HEK293 (cell line): Measurements from ENCODE around the gene NAV3.

ENCODE experiments used
- CTCF ChIA-PET: fragments of 350-600 bp; formaldehyde crosslinking; extraction: SDS; loops from one replicate; lab custom pipeline; 2021; ENCODE audit warnings: antibody characterized with exemption; lab: Yijun Ruan, JAX
- POLR2A ChIA-PET: fragments of 300-600 bp; formaldehyde crosslinking; extraction: SDS; loops from one replicate; lab custom pipeline; 2020; ENCODE audit warnings: antibody characterized with exemption, inconsistent platforms; lab: Yijun Ruan, JAX
- H3K27ac ChIP-seq: fragments of 200-500 bp; sonication (Bioruptor generic); 2 replicates; pipeline ENCODE4 v1.5.1; 2014; ENCODE audit warnings: low read depth, low read length, control low read depth, inconsistent platforms; ENCODE audit errors: extremely low read depth
- H3K36me3 ChIP-seq, 2 experiments: fragments of 200-500 bp in 1 of 2; sonication (Bioruptor generic) in 1 of 2; 1 replicate in 1 of 2; 2 replicates in 1 of 2; pipeline ENCODE4 v1.5.1; 2014 to 2017; ENCODE audit warnings: inconsistent platforms in 2 of 2, low read length in 2 of 2; ENCODE audit not compliant: control insufficient read depth in 2 of 2, insufficient read depth in 1 of 2
- H3K4me1 ChIP-seq: fragments of 200-500 bp; sonication (Bioruptor generic); 2 replicates; pipeline ENCODE4 v1.5.1; 2014; ENCODE audit warnings: mild to moderate bottlenecking, low read length, inconsistent platforms; ENCODE audit not compliant: control insufficient read depth, insufficient read depth
- H3K4me3 ChIP-seq: 2 replicates; pipeline ENCODE4 v1.5.1; 2011; ENCODE audit warnings: low read depth, mild to moderate bottlenecking, control low read depth, low read length, moderate library complexity
- H3K9me3 ChIP-seq: fragments of 200-500 bp; sonication (Bioruptor generic); 2 replicates; pipeline ENCODE4 v1.5.1; 2014; ENCODE audit warnings: low read depth, low read length, inconsistent platforms; ENCODE audit not compliant: control insufficient read depth, insufficient read depth
- IKZF3 ChIP-seq: fragments of 450-650 bp; IDR thresholded peaks from 2 replicates; pipeline ENCODE4 v1.5.0; 2018; ENCODE audit warnings: missing biosample characterization, mild to moderate bottlenecking, missing genetic modification characterization, moderate library complexity
- OVOL3 ChIP-seq: fragments of 450-650 bp; formaldehyde crosslinking; IDR thresholded peaks from 2 replicates; pipeline ENCODE4 v1.5.1; 2016; ENCODE audit warnings: missing biosample characterization, missing genetic modification characterization
- REPIN1 ChIP-seq: fragments of 450-650 bp; formaldehyde crosslinking; IDR thresholded peaks from 2 replicates; pipeline ENCODE4 v1.5.1; 2017; ENCODE audit warnings: missing biosample characterization, missing genetic modification characterization, low read depth
- ZBTB48 ChIP-seq: fragments of 450-650 bp; formaldehyde crosslinking; IDR thresholded peaks from 2 replicates; pipeline ENCODE4 v1.5.1; 2016; ENCODE audit warnings: missing biosample characterization, missing genetic modification characterization
- ZFP69B ChIP-seq: fragments of 450-650 bp; formaldehyde crosslinking; IDR thresholded peaks from 2 replicates; pipeline ENCODE4 v1.5.1; 2016; ENCODE audit warnings: missing biosample characterization, missing genetic modification characterization
- ZNF146 ChIP-seq: fragments of 450-650 bp; formaldehyde crosslinking; IDR thresholded peaks from 2 replicates; pipeline ENCODE4 v1.5.1; 2016; ENCODE audit warnings: missing biosample characterization, missing genetic modification characterization
- ZNF174 ChIP-seq: fragments of 450-650 bp; formaldehyde crosslinking; IDR thresholded peaks from 2 replicates; pipeline ENCODE4 v1.5.0; 2017; ENCODE audit warnings: missing biosample characterization, mild to moderate bottlenecking, missing genetic modification characterization
- ZNF221 ChIP-seq: fragments of 450-650 bp; formaldehyde crosslinking; IDR thresholded peaks from 2 replicates; pipeline ENCODE4 v1.5.1; 2017; ENCODE audit warnings: missing biosample characterization, missing genetic modification characterization, borderline replicate concordance
- ZNF223 ChIP-seq: fragments of 450-650 bp; formaldehyde crosslinking; IDR thresholded peaks from 2 replicates; pipeline ENCODE4 v1.5.1; 2016; ENCODE audit warnings: missing biosample characterization, missing genetic modification characterization
- ZNF48 ChIP-seq: fragments of 450-650 bp; formaldehyde crosslinking; IDR thresholded peaks from 2 replicates; pipeline ENCODE4 v1.5.1; 2016; ENCODE audit warnings: missing biosample characterization, missing genetic modification characterization
- ZNF544 ChIP-seq: fragments of 450-650 bp; formaldehyde crosslinking; IDR thresholded peaks from 2 replicates; pipeline ENCODE4 v1.5.0; 2017; ENCODE audit warnings: missing biosample characterization, missing genetic modification characterization
- ZNF555 ChIP-seq: fragments of 450-650 bp; formaldehyde crosslinking; conservative IDR thresholded peaks from 2 replicates; pipeline ENCODE4 v1.5.1; 2017; ENCODE audit warnings: missing biosample characterization, mild to moderate bottlenecking, missing genetic modification characterization, inconsistent platforms
- ZNF571 ChIP-seq: fragments of 450-650 bp; formaldehyde crosslinking; IDR thresholded peaks from 2 replicates; pipeline ENCODE4 v1.5.0; 2017; ENCODE audit warnings: missing biosample characterization, missing genetic modification characterization
- ZNF660 ChIP-seq: fragments of 450-650 bp; IDR thresholded peaks from 2 replicates; pipeline ENCODE4 v1.5.1; 2018; ENCODE audit warnings: missing biosample characterization, mild to moderate bottlenecking, missing genetic modification characterization
- ZNF677 ChIP-seq: fragments of 450-650 bp; IDR thresholded peaks from 2 replicates; pipeline ENCODE4 v1.5.0; 2018; ENCODE audit warnings: missing biosample characterization, mild to moderate bottlenecking, missing genetic modification characterization, moderate library complexity
- TF ChIP-seq, protein P1 (sequence below): fragments of 450-650 bp; formaldehyde crosslinking; IDR thresholded peaks from 2 replicates; pipeline ENCODE4 v1.5.1; 2016; ENCODE audit warnings: missing biosample characterization, missing genetic modification characterization
- TF ChIP-seq, protein P2 (sequence below): fragments of 450-650 bp; formaldehyde crosslinking; IDR thresholded peaks from 2 replicates; pipeline ENCODE4 v1.5.1; 2016; ENCODE audit warnings: missing biosample characterization, missing genetic modification characterization
- TF ChIP-seq, protein P3 (sequence below): fragments of 450-650 bp; formaldehyde crosslinking; IDR thresholded peaks from 2 replicates; pipeline ENCODE4 v1.5.1; 2016; ENCODE audit warnings: missing biosample characterization, missing genetic modification characterization
- TF ChIP-seq, protein P4 (sequence below): fragments of 450-650 bp; IDR thresholded peaks from 2 replicates; pipeline ENCODE4 v1.5.1; 2018; ENCODE audit warnings: missing biosample characterization, missing genetic modification characterization
- TF ChIP-seq, protein P5 (sequence below): fragments of 450-650 bp; formaldehyde crosslinking; IDR thresholded peaks from 2 replicates; pipeline ENCODE4 v1.5.1; 2017; ENCODE audit warnings: missing biosample characterization, missing genetic modification characterization

NAV3 gene

DNA sequence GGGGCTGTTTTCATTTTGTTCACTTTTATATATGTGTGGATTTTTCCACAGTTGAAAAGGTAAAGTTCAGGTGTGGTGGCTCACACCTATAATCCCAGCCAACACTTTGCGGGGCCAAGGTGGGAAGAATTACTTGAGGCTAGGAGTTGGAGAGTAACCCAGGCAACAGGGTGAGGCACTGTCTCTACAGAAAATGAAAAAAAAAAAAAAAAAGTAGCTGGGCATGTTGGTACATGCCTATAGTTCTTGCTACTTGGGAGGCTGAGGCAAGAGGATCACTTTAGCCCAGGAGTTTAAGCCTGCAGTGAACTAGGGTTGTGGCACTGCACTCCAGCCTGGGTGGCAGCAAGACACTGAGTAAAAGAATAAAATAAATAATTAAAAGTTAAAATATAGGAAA is 326.5 kb downstream of the NAV3 start:
- POLR2A ChIA-PET: no interaction called here
- TF ChIP-seq, protein P1, sequence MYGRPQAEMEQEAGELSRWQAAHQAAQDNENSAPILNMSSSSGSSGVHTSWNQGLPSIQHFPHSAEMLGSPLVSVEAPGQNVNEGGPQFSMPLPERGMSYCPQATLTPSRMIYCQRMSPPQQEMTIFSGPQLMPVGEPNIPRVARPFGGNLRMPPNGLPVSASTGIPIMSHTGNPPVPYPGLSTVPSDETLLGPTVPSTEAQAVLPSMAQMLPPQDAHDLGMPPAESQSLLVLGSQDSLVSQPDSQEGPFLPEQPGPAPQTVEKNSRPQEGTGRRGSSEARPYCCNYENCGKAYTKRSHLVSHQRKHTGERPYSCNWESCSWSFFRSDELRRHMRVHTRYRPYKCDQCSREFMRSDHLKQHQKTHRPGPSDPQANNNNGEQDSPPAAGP: no peak
- TF ChIP-seq OVOL3 (tag by site-specific recombination): no peak
- TF ChIP-seq, protein P2, sequence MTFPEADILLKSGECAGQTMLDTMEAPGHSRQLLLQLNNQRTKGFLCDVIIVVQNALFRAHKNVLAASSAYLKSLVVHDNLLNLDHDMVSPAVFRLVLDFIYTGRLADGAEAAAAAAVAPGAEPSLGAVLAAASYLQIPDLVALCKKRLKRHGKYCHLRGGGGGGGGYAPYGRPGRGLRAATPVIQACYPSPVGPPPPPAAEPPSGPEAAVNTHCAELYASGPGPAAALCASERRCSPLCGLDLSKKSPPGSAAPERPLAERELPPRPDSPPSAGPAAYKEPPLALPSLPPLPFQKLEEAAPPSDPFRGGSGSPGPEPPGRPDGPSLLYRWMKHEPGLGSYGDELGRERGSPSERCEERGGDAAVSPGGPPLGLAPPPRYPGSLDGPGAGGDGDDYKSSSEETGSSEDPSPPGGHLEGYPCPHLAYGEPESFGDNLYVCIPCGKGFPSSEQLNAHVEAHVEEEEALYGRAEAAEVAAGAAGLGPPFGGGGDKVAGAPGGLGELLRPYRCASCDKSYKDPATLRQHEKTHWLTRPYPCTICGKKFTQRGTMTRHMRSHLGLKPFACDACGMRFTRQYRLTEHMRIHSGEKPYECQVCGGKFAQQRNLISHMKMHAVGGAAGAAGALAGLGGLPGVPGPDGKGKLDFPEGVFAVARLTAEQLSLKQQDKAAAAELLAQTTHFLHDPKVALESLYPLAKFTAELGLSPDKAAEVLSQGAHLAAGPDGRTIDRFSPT (tag by site-specific recombination): no peak
- TF ChIP-seq, protein P3, sequence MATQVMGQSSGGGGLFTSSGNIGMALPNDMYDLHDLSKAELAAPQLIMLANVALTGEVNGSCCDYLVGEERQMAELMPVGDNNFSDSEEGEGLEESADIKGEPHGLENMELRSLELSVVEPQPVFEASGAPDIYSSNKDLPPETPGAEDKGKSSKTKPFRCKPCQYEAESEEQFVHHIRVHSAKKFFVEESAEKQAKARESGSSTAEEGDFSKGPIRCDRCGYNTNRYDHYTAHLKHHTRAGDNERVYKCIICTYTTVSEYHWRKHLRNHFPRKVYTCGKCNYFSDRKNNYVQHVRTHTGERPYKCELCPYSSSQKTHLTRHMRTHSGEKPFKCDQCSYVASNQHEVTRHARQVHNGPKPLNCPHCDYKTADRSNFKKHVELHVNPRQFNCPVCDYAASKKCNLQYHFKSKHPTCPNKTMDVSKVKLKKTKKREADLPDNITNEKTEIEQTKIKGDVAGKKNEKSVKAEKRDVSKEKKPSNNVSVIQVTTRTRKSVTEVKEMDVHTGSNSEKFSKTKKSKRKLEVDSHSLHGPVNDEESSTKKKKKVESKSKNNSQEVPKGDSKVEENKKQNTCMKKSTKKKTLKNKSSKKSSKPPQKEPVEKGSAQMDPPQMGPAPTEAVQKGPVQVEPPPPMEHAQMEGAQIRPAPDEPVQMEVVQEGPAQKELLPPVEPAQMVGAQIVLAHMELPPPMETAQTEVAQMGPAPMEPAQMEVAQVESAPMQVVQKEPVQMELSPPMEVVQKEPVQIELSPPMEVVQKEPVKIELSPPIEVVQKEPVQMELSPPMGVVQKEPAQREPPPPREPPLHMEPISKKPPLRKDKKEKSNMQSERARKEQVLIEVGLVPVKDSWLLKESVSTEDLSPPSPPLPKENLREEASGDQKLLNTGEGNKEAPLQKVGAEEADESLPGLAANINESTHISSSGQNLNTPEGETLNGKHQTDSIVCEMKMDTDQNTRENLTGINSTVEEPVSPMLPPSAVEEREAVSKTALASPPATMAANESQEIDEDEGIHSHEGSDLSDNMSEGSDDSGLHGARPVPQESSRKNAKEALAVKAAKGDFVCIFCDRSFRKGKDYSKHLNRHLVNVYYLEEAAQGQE (tag by site-specific recombination): no peak
- Histone ChIP-seq H3K4me3 (no peak overlapping the region), H3K36me3 (no peaks in the 10 kb centered on the region), H3K27ac (no peak overlapping the region), H3K9me3 (no peaks in the 10 kb centered on the region), H3K4me1 (no peaks in the 10 kb centered on the region)
- CTCF ChIA-PET: interaction anchor here (0.7 kb wide), 2 partner anchors 10 to 30 kb away, joined by 3 to 4 read pairs; no protein-coding TSS in a partner anchor

DNA sequence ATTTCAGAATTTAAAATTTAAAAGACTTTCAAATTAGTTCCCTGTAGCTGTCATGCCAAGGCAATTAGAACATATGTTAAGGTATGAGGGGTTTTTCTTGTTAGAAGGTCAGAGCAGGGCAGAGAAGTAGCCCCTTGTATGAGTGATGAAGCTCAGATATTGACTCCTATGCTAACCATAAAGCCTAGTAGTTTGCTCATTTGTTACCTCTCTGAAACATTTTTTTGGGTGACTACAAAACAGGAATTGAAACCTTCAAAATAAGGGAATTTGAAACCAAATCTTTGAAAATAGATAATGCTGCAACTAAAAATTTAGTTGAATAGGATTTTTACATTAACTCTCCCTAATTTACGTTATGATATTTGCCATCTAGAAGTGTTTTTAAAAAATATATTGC is 333.5 kb downstream of the NAV3 start:
- POLR2A ChIA-PET: no interaction called here
- CTCF ChIA-PET: no interaction called here
- no peak for TF ChIP-seq ZNF146 (tag by site-specific recombination)
- no peak for TF ChIP-seq ZFP69B
- TF ChIP-seq, protein P4, sequence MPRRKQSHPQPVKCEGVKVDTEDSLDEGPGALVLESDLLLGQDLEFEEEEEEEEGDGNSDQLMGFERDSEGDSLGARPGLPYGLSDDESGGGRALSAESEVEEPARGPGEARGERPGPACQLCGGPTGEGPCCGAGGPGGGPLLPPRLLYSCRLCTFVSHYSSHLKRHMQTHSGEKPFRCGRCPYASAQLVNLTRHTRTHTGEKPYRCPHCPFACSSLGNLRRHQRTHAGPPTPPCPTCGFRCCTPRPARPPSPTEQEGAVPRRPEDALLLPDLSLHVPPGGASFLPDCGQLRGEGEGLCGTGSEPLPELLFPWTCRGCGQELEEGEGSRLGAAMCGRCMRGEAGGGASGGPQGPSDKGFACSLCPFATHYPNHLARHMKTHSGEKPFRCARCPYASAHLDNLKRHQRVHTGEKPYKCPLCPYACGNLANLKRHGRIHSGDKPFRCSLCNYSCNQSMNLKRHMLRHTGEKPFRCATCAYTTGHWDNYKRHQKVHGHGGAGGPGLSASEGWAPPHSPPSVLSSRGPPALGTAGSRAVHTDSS (tag by site-specific recombination): no peak
- no peak for TF ChIP-seq ZNF677
- TF ChIP-seq ZNF174: no peak
- no peak for TF ChIP-seq IKZF3
- no peak for TF ChIP-seq ZNF660
- TF ChIP-seq ZNF571 (tag by site-specific recombination): no peak
- TF ChIP-seq ZNF221: no peak
- no peak for TF ChIP-seq ZBTB48 (tag by site-specific recombination)
- TF ChIP-seq, protein P5, sequence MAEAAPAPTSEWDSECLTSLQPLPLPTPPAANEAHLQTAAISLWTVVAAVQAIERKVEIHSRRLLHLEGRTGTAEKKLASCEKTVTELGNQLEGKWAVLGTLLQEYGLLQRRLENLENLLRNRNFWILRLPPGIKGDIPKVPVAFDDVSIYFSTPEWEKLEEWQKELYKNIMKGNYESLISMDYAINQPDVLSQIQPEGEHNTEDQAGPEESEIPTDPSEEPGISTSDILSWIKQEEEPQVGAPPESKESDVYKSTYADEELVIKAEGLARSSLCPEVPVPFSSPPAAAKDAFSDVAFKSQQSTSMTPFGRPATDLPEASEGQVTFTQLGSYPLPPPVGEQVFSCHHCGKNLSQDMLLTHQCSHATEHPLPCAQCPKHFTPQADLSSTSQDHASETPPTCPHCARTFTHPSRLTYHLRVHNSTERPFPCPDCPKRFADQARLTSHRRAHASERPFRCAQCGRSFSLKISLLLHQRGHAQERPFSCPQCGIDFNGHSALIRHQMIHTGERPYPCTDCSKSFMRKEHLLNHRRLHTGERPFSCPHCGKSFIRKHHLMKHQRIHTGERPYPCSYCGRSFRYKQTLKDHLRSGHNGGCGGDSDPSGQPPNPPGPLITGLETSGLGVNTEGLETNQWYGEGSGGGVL: no peak
- TF ChIP-seq ZNF48: no peak
- TF ChIP-seq ZNF544 (tag by site-specific recombination): no peak
- TF ChIP-seq REPIN1 (tag by site-specific recombination): no peak
- TF ChIP-seq ZNF223 (tag by site-specific recombination): no peak
- no peak for TF ChIP-seq ZNF555
- no peak overlapping the region for H3K4me3 ChIP-seq
- no peaks in the 10 kb centered on the region for H3K9me3 ChIP-seq
- H3K27ac ChIP-seq: no peak overlapping the region
- H3K36me3 ChIP-seq: no peaks in the 10 kb centered on the region
- H3K4me1 ChIP-seq: peaks cover 3% of the 10 kb centered on the region; the same call in 1 of the 2 replicates
